HepG2 (cell line): ENCODE data around the gene TMCC1. TPM values are rescaled to one million over a fixed set of nuclear protein-coding genes. Genes with fewer than 3 reads are reported as not detected.

ENCODE experiments used
- FOXJ3 ChIP-seq: sonication (generic); formaldehyde crosslinking; IDR thresholded peaks from 2 replicates; pipeline ENCODE4 v1.4.0; 2020; ENCODE audit warnings: missing genetic modification reagents, mild to moderate bottlenecking, borderline replicate concordance
- HMG20A ChIP-seq: IDR thresholded peaks from 2 replicates; pipeline ENCODE4 v1.6.1; 2016; ENCODE audit warnings: borderline replicate concordance
- IRF9 ChIP-seq: sonication (generic); formaldehyde crosslinking; IDR thresholded peaks from 2 replicates; pipeline ENCODE4 v1.8.0; 2022; ENCODE audit warnings: missing genetic modification reagents, mild to moderate bottlenecking, borderline replicate concordance
- LCORL ChIP-seq, 2 experiments: fragments of 450-650 bp in 1 of 2; sonication (generic) in 1 of 2; formaldehyde crosslinking in 1 of 2; IDR thresholded peaks; 2 replicates each; pipeline versions ENCODE4 v1.5.0 to v1.6.1; 2017 to 2020; ENCODE audit warnings: antibody characterized with exemption in 1 of 2, missing genetic modification reagents in 1 of 2
- MEIS2 ChIP-seq: sonication (generic); formaldehyde crosslinking; IDR thresholded peaks from 2 replicates; pipeline ENCODE4 v1.9.0; 2021; ENCODE audit warnings: mild to moderate bottlenecking, missing genetic modification reagents
- NPAS2 ChIP-seq: sonication (generic); formaldehyde crosslinking; IDR thresholded peaks from 2 replicates; pipeline ENCODE4 v1.8.0; 2022; ENCODE audit warnings: mild to moderate bottlenecking, missing genetic modification reagents, borderline replicate concordance
- RFXAP ChIP-seq: sonication (generic); formaldehyde crosslinking; IDR thresholded peaks from 2 replicates; pipeline ENCODE4 v1.4.0; 2020; ENCODE audit warnings: missing genetic modification reagents, borderline replicate concordance
- RNF2 ChIP-seq: fragments of 450-650 bp; conservative IDR thresholded peaks from 2 replicates; pipeline ENCODE4 v1.6.1; 2016; ENCODE audit warnings: low read depth
- STAG1 ChIP-seq: sonication (generic); formaldehyde crosslinking; IDR thresholded peaks from 2 replicates; pipeline ENCODE4 v1.4.0; 2020; ENCODE audit warnings: missing genetic modification reagents
- TFDP2 ChIP-seq: sonication (generic); formaldehyde crosslinking; IDR thresholded peaks from 2 replicates; pipeline ENCODE4 v1.4.0; 2020; ENCODE audit warnings: missing genetic modification reagents
- TGIF2 ChIP-seq: IDR thresholded peaks from 2 replicates; pipeline ENCODE4 v1.6.1; 2016; ENCODE audit warnings: control low read depth, missing compliant biosample characterization
- ZBTB42 ChIP-seq: sonication (generic); formaldehyde crosslinking; IDR thresholded peaks from 2 replicates; pipeline ENCODE4 v1.5.0; 2020; ENCODE audit warnings: mild to moderate bottlenecking, missing genetic modification reagents
- ZBTB7B ChIP-seq: sonication (generic); formaldehyde crosslinking; IDR thresholded peaks from 2 replicates; pipeline ENCODE4 v1.4.0; 2020; ENCODE audit warnings: missing genetic modification reagents
- ZC3H13 ChIP-seq: sonication (generic); formaldehyde crosslinking; IDR thresholded peaks from 2 replicates; pipeline ENCODE4 v1.8.1; 2023; ENCODE audit warnings: mild to moderate bottlenecking, missing genetic modification reagents, moderate library complexity
- ZFP82 ChIP-seq: sonication (generic); formaldehyde crosslinking; IDR thresholded peaks from 2 replicates; pipeline ENCODE4 v1.5.1; 2020; ENCODE audit warnings: mild to moderate bottlenecking, missing genetic modification reagents, borderline replicate concordance
- ZNF205 ChIP-seq: IDR thresholded peaks from 2 replicates; pipeline ENCODE4 v1.6.1; 2018; ENCODE audit warnings: missing biosample characterization, missing genetic modification reagents
- ZNF234 ChIP-seq: sonication (generic); formaldehyde crosslinking; conservative IDR thresholded peaks from 2 replicates; pipeline ENCODE4 v1.5.1; 2020; ENCODE audit warnings: mild to moderate bottlenecking, missing genetic modification reagents
- ZNF550 ChIP-seq: sonication (generic); formaldehyde crosslinking; IDR thresholded peaks from 2 replicates; pipeline ENCODE4 v1.4.0; 2020; ENCODE audit warnings: mild to moderate bottlenecking, missing genetic modification reagents, borderline replicate concordance
- ZNF737 ChIP-seq: sonication (generic); formaldehyde crosslinking; IDR thresholded peaks from 2 replicates; pipeline ENCODE4 v1.5.0; 2020; ENCODE audit warnings: missing genetic modification reagents, mild to moderate bottlenecking, borderline replicate concordance
- ZNF773 ChIP-seq: sonication (generic); formaldehyde crosslinking; IDR thresholded peaks from 2 replicates; pipeline ENCODE4 v1.4.0; 2020; ENCODE audit warnings: missing genetic modification reagents, borderline replicate concordance
- ZNF784 ChIP-seq: sonication (generic); formaldehyde crosslinking; IDR thresholded peaks from 2 replicates; pipeline ENCODE4 v1.5.1; 2020; ENCODE audit warnings: missing genetic modification reagents, mild to moderate bottlenecking, borderline replicate concordance
- ZNF800 ChIP-seq: sonication (generic); formaldehyde crosslinking; IDR thresholded peaks from 2 replicates; pipeline ENCODE4 v1.4.0; 2020; ENCODE audit warnings: missing genetic modification reagents
- ZNF83 ChIP-seq: sonication (generic); formaldehyde crosslinking; IDR thresholded peaks from 2 replicates; pipeline ENCODE4 v1.4.0; 2020; ENCODE audit warnings: missing genetic modification reagents, mild to moderate bottlenecking, borderline replicate concordance
- ZSCAN21 ChIP-seq: sonication (generic); formaldehyde crosslinking; IDR thresholded peaks from 2 replicates; pipeline ENCODE4 v1.8.0; 2022; ENCODE audit warnings: mild to moderate bottlenecking, missing genetic modification reagents, moderate library complexity, borderline replicate concordance
- polyA plus RNA-seq, 8 experiments: library from polyadenylated mRNA; depleted of rRNA in 3 of 8; stranded (reverse) in 7 of 8; unstranded in 1 of 8; fragments of >200 nt; fragmentation: Illumina TruSeq in 4 of 8; extraction: Trizol in 4 of 8; gene quantifications; 2 replicates each; pipeline versions ENCODE4 v1.2.1 to v1.2.3, GENCODE V29; 2011 to 2016; ENCODE audit warnings: low read depth in 4 of 8, missing spikeins in 1 of 8, mixed read lengths in 1 of 8; ENCODE audit not compliant: insufficient read depth in 1 of 8
- total RNA-seq, 5 experiments: library from RNA; depleted of rRNA; stranded (reverse); fragments of >200 nt; fragmentation: Illumina TruSeq; extraction: Trizol; gene quantifications; 2 replicates each; pipeline ENCODE4 v1.2.3, GENCODE V29; 2016; ENCODE audit warnings: low read depth in 1 of 5

The TMCC1 gene
- total and polyA plus RNA-seq, 2 of the 13 experiments (the other 11 are each of a cell fraction or from before 2014, with no cell fraction given): 12.1 to 264 TPM

GRCh38 chr3:129605203-129605921, 288.1 kb downstream of the TMCC1 start (continued):
- no peak for TF ChIP-seq HMG20A (CRISPR knock-in tag)
- TF ChIP-seq RNF2: 0 out of 2 replicates have a peak, but pooled peaks have one; percentile 32
- TF ChIP-seq ZNF784: 0 out of 2 replicates have a peak, but pooled peaks have one; percentile 79
- 0 out of 2 replicates have a peak, but pooled peaks have one; percentile 26 for TF ChIP-seq ZNF550 (CRISPR knock-in tag)
- TF ChIP-seq ZC3H13 (CRISPR knock-in tag): 0 out of 2 replicates have a peak, but pooled peaks have one; percentile 81
- 0 out of 2 replicates have a peak, but pooled peaks have one; percentile 40 for TF ChIP-seq ZNF234
- peak; percentile 99 for TF ChIP-seq ZNF800 (CRISPR knock-in tag)
- 0 out of 2 replicates have a peak, but pooled peaks have one; percentile 45 for TF ChIP-seq RFXAP (CRISPR knock-in tag)
- peak; percentile 16; the same call in 1 of the 2 replicates for TF ChIP-seq STAG1 (CRISPR knock-in tag)
- TF ChIP-seq TGIF2 (CRISPR knock-in tag): 0 out of 2 replicates have a peak, but pooled peaks have one; percentile 14
- TF ChIP-seq ZBTB42 (CRISPR knock-in tag): peak; percentile 75; the same call in 1 of the 2 replicates
- 0 out of 2 replicates have a peak, but pooled peaks have one; percentile 3 for TF ChIP-seq ZNF205 (CRISPR knock-in tag)
- peak; percentile 19; the same call in 1 of the 2 replicates for TF ChIP-seq ZNF83 (CRISPR knock-in tag)
- no peak for TF ChIP-seq ZNF737 (CRISPR knock-in tag)
- TF ChIP-seq IRF9 (CRISPR knock-in tag): 0 out of 2 replicates have a peak, but pooled peaks have one; percentile 49
- 0 out of 2 replicates have a peak, but pooled peaks have one; percentile 55 for TF ChIP-seq MEIS2 (CRISPR knock-in tag)
- TF ChIP-seq ZNF773 (CRISPR knock-in tag): peak; percentile 47; the same call in 1 of the 2 replicates
- TF ChIP-seq ZBTB7B (CRISPR knock-in tag): 0 out of 2 replicates have a peak, but pooled peaks have one; percentile 26
- TF ChIP-seq ZFP82 (CRISPR knock-in tag): no peak
- TF ChIP-seq ZSCAN21 (CRISPR knock-in tag): 0 out of 2 replicates have a peak, but pooled peaks have one; percentile 23
- TF ChIP-seq FOXJ3 (CRISPR knock-in tag): no peak
- 0 out of 2 replicates have a peak, but pooled peaks have one; percentile 6 for TF ChIP-seq NPAS2 (CRISPR knock-in tag)
- no peak for TF ChIP-seq LCORL (IDR thresholded peaks at IDR 0.05)
- peak; percentile 44; the same call in 1 of the 2 replicates for TF ChIP-seq LCORL (CRISPR knock-in tag; IDR thresholded peaks at IDR 0.05)
- peak; percentile 59 for TF ChIP-seq TFDP2 (CRISPR knock-in tag)
